ENCODE results near the gene MCCC2. TPM values are rescaled to one million over a fixed set of nuclear protein-coding genes. Genes with fewer than 3 reads are reported as not detected.

MCCC2 gene
- total and polyA plus RNA-seq, 4 donors, result 28.0 to 82.4 (median 61.8) TPM

GRCh38 chr5:71589903-71590302 is 2.8 kb downstream of the MCCC2 start:
- H3K27me3 ChIP-seq (ENCODE audit: control insufficient read depth in 4 of 4, insufficient read depth in 4 of 4, low read length in 3 of 4), result no peaks in the 10 kb centered on the region
- peaks cover 0 to 3% (median 1%) of the 10 kb centered on the region in 4 donors for H3K36me3 ChIP-seq (ENCODE audit: control insufficient read depth in 4 of 4, insufficient read depth in 3 of 4, low read depth in 1 of 4, low read length in 3 of 4)
- H3K9me3 ChIP-seq (ENCODE audit: control insufficient read depth in 4 of 4, low read length in 3 of 4), result no peaks in the 10 kb centered on the region
- H3K27ac ChIP-seq (ENCODE audit: low read depth in 1 of 2, low read length in 2 of 2), result no peak overlapping the region
- H3K9ac ChIP-seq (ENCODE audit: low read depth in 1 of 2, low read length in 2 of 2), result no peak overlapping the region
- TF ChIP-seq FOXA1 (IDR thresholded peaks at IDR 0.05) (no peak), ATF3 (IDR thresholded peaks at IDR 0.05) (no peak)
- DNase-seq (ENCODE audit: low spot score), result no peak
- WGBS, result 48% methylated on average over 2 of the region's 2 CpGs
- no peak overlapping the region for H3K4me3 ChIP-seq (ENCODE audit: low read depth in 1 of 3, low read length in 3 of 3)
- peaks cover 5 to 25% (median 12%) of the 10 kb centered on the region in 4 donors for H3K4me1 ChIP-seq (ENCODE audit: control insufficient read depth in 4 of 4, insufficient read depth in 4 of 4, low read length in 3 of 4)

GRCh38 chr5:71591100-71591499 is 4.0 kb downstream of the MCCC2 start:
- no peak overlapping the region for H3K27ac ChIP-seq (ENCODE audit: low read depth in 1 of 2, low read length in 2 of 2)
- H3K9ac ChIP-seq (ENCODE audit: low read depth in 1 of 2, low read length in 2 of 2), result no peak overlapping the region
- H3K4me1 ChIP-seq (ENCODE audit: control insufficient read depth in 4 of 4, insufficient read depth in 4 of 4, low read length in 3 of 4), result peaks cover 5 to 25% (median 12%) of the 10 kb centered on the region in 4 donors
- peaks cover 0 to 5% (median 3%) of the 10 kb centered on the region in 4 donors for H3K36me3 ChIP-seq (ENCODE audit: control insufficient read depth in 4 of 4, insufficient read depth in 3 of 4, low read depth in 1 of 4, low read length in 3 of 4)
- H3K4me3 ChIP-seq (ENCODE audit: low read depth in 1 of 3, low read length in 3 of 3), result no peak overlapping the region
- TF ChIP-seq SP1 (IDR thresholded peaks at IDR 0.05), result no peak
- TF ChIP-seq YY1 (IDR thresholded peaks at IDR 0.05), result no peak
- no peak for TF ChIP-seq EGR1 (IDR thresholded peaks at IDR 0.05; ENCODE audit: low read depth in 2 of 2)
- TF ChIP-seq HNF4G (IDR thresholded peaks at IDR 0.05), result no peak
- TF ChIP-seq MAX (IDR thresholded peaks at IDR 0.05), result no peak
- TF ChIP-seq RAD21 (IDR thresholded peaks at IDR 0.05), result no peak
- TF ChIP-seq TAF1 (conservative IDR thresholded peaks at IDR 0.05), result no peak
- TF ChIP-seq JUND (IDR thresholded peaks at IDR 0.05), result no peak
- TF ChIP-seq RXRA (IDR thresholded peaks at IDR 0.05), result no peak
- TF ChIP-seq GABPA (IDR thresholded peaks at IDR 0.05 in 1 of 2, conservative IDR thresholded peaks at IDR 0.05 in 1 of 2), result no peak
- TF ChIP-seq FOXA2 (IDR thresholded peaks at IDR 0.05), result no peak
- no peak for TF ChIP-seq NR2F2 (IDR thresholded peaks at IDR 0.05)
- H3K9me3 ChIP-seq (ENCODE audit: control insufficient read depth in 4 of 4, low read length in 3 of 4), result no peaks in the 10 kb centered on the region
- no peak for DNase-seq (ENCODE audit: low spot score)
- no peaks in the 10 kb centered on the region for H3K27me3 ChIP-seq (ENCODE audit: control insufficient read depth in 4 of 4, insufficient read depth in 4 of 4, low read length in 3 of 4)

- 93% methylated on average over 4 of the region's 4 CpGs for WGBS
- peaks cover 8 to 38% (median 27%) of the 10 kb centered on the region in 4 donors for H3K36me3 ChIP-seq (ENCODE audit: control insufficient read depth in 4 of 4, insufficient read depth in 3 of 4, low read depth in 1 of 4, low read length in 3 of 4)
- no peak overlapping the region for H3K4me3 ChIP-seq (ENCODE audit: low read depth in 1 of 3, low read length in 3 of 3)
Observed at GRCh38 chr5:71596169-71596568, 9.0 kb downstream of the MCCC2 start.

More at GRCh38 chr5:71596169-71596568, 9.0 kb downstream of the MCCC2 start:
- Histone ChIP-seq H3K4me1 (ENCODE audit: control insufficient read depth in 4 of 4, insufficient read depth in 4 of 4, low read length in 3 of 4) (no peaks in the 10 kb centered on the region), H3K9ac (ENCODE audit: low read depth in 1 of 2, low read length in 2 of 2) (no peak overlapping the region), H3K9me3 (ENCODE audit: control insufficient read depth in 4 of 4, low read length in 3 of 4) (no peaks in the 10 kb centered on the region), H3K27ac (ENCODE audit: low read depth in 1 of 2, low read length in 2 of 2) (no peak overlapping the region), H3K27me3 (ENCODE audit: control insufficient read depth in 4 of 4, insufficient read depth in 4 of 4, low read length in 3 of 4) (no peaks in the 10 kb centered on the region)
- TF ChIP-seq EGR1 (IDR thresholded peaks at IDR 0.05; ENCODE audit: low read depth in 2 of 2) (no peak), HNF4A (conservative IDR thresholded peaks at IDR 0.05) (no peak), CTCF (IDR thresholded peaks at IDR 0.05; ENCODE audit: low read depth, low read length, missing input control) (no peak), YY1 (IDR thresholded peaks at IDR 0.05) (no peak), RXRA (IDR thresholded peaks at IDR 0.05) (no peak), FOXA2 (IDR thresholded peaks at IDR 0.05) (no peak), HNF4G (IDR thresholded peaks at IDR 0.05) (no peak), ATF3 (IDR thresholded peaks at IDR 0.05) (no peak), ZBTB33 (IDR thresholded peaks at IDR 0.05) (no peak), JUND (IDR thresholded peaks at IDR 0.05) (no peak), MAX (IDR thresholded peaks at IDR 0.05) (no peak), SP1 (IDR thresholded peaks at IDR 0.05) (no peak), TAF1 (conservative IDR thresholded peaks at IDR 0.05) (no peak), NR2F2 (IDR thresholded peaks at IDR 0.05) (no peak), GABPA (IDR thresholded peaks at IDR 0.05 in 1 of 2, conservative IDR thresholded peaks at IDR 0.05 in 1 of 2) (no peak), FOXA1 (IDR thresholded peaks at IDR 0.05) (no peak)
- TF ChIP-seq, protein P1, sequence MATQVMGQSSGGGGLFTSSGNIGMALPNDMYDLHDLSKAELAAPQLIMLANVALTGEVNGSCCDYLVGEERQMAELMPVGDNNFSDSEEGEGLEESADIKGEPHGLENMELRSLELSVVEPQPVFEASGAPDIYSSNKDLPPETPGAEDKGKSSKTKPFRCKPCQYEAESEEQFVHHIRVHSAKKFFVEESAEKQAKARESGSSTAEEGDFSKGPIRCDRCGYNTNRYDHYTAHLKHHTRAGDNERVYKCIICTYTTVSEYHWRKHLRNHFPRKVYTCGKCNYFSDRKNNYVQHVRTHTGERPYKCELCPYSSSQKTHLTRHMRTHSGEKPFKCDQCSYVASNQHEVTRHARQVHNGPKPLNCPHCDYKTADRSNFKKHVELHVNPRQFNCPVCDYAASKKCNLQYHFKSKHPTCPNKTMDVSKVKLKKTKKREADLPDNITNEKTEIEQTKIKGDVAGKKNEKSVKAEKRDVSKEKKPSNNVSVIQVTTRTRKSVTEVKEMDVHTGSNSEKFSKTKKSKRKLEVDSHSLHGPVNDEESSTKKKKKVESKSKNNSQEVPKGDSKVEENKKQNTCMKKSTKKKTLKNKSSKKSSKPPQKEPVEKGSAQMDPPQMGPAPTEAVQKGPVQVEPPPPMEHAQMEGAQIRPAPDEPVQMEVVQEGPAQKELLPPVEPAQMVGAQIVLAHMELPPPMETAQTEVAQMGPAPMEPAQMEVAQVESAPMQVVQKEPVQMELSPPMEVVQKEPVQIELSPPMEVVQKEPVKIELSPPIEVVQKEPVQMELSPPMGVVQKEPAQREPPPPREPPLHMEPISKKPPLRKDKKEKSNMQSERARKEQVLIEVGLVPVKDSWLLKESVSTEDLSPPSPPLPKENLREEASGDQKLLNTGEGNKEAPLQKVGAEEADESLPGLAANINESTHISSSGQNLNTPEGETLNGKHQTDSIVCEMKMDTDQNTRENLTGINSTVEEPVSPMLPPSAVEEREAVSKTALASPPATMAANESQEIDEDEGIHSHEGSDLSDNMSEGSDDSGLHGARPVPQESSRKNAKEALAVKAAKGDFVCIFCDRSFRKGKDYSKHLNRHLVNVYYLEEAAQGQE (IDR thresholded peaks at IDR 0.05), result no peak
- DNase-seq (ENCODE audit: low spot score), result no peak
